SKM-1 treated with dmso at 0.1 percent for 144 hours (cell line): Measurements from ENCODE around the gene EIF2S1.
"Not testable (repeated sequence)": the region's sequence is repeated elsewhere in the genome, so short reads cannot be mapped to it uniquely, and the experiment has no call there.

Source experiments
- DNase-seq: peaks from one replicate; lab custom pipeline; 2025; ENCODE audit not compliant: unreplicated experiment; lab: John Stamatoyannopoulos, UW

Gene EIF2S1

GRCh38 chr14:67410313-67410712 is 50.2 kb downstream of the EIF2S1 start:
- no peak for DNase-seq

- no peak for DNase-seq
Observed at GRCh38 chr14:67411370-67411769, 51.2 kb downstream of the EIF2S1 start.

DNA sequence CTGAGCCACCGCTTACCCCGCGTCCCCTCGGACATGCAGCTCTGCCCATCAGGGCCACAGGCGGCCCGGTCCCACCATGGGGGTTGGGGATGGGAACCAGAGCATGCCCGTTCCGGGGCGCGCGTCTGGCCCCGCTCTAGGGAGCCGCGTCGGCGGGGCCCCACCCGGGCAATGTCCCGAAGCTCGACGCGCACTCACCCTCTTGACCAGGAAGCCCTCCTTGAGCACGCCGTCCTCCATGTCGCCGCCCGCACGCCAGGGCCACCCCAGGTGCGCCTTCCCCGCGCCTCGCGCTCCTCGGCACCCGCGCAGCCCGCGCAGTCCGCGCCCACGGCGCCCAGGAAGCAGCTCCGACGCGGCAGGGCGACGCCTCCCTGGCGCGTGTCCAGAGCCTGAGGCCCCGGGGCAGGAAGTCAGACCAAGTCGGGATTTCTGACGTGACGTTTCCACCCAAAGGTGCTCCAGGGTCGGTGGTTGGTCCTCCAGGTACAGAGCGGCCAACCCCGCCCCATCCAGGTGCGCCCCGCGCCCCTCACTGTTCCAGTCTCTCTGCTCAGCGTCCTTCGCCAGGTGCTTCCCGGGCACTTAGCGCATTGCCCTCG is 51.8 kb downstream of the EIF2S1 start, which contains the start of gene PLEK2:
Gene PLEK2, minus strand, starts transcription at position 346 of the 602 bp plus-strand sequence. Its CDS starts 106 bp downstream, at position 240.
- DNase-seq = no peak

GRCh38 chr14:67413806-67414769 is 54.0 kb downstream of the EIF2S1 start:
- no peak for DNase-seq

GRCh38 chr14:67415610-67416009 is 55.5 kb downstream of the EIF2S1 start:
- DNase-seq = not testable (repeated sequence)

- no peak for DNase-seq
Observed at GRCh38 chr14:67416085-67416484, 56.0 kb downstream of the EIF2S1 start.

GRCh38 chr14:67416810-67417209 is 56.7 kb downstream of the EIF2S1 start:
- no peak for DNase-seq

- no peak for DNase-seq
Observed at GRCh38 chr14:67417633-67418032, 57.5 kb downstream of the EIF2S1 start.

DNA sequence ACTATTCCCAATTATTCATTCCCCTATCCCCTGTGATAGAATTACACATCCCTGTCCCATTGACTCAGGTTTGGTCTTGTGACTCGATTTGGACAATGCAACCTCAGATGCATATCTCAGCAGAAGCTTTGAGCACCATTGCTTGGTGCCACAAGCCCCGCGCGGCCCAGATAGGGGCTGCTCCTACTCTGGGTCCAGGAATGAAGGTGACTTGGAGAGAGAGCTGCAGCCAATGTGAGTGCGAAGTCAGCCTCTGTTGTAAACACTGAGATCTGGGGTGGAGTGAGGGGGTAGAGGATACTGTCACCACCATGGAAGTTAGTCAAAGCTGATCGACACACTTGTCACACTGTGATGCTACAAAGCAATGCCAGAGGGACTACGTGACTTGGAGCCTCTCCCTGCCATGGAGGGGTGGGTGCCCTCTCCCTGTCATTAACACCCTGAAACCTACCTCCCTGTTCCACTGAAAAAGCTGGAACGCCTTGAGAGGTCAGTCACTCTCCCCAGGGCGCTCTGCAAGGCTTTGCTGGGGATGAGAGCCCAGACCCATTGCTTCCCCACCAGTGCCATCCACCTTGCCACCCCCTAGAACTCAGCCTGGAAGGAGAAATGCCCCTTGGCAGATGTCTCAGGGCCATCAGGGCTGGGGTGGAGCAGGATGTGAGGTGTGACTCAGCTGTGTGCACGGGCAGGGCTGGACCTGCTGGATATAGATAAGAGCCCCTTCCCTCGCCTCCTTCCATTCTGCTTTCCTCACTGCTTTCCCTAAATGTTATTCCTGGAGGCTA is 58.5 kb downstream of the EIF2S1 start:
- no peak for DNase-seq

GRCh38 chr14:67420102-67420739 is 60.1 kb downstream of the EIF2S1 start:
- peak; percentile 2 for DNase-seq

DNA sequence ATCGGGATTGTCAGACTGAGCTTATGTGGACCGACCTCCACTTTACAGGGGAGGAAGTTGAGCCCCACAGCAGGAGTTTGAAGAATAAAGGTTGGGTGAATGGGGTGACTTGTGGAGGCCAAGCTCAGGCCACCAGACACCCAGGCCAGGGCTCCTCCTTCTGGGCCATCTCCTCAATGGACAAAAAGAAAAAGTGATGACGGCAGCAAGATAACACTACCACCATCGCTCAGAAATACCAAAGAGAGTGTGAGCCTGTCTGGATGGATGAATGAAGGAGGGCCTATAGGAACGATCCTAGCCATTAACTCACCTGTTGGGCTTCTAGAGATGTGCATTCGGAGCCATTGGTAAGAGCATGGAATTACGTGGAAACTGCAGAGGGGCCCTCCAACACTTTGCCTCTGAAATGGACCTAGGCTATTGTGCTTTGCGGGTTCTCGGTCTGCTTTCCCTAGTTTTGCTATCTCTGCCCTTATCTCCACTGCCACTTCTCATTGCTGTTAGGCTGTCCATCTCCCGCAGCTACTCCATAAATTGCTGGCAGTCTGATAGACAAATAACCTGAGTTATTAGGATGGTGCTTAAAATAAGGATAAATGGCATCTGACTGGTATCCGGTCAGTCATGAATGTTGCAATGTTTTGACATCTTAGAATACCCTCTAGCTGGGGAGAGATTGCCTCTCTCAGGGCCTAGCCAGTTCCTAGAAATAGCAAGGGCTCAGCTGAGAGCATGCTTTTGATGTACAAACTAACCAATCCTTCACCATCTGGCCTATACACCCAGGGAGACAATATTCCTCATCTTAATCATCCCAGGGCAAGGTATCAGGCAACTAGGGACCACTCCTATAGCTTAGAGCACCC is 61.5 kb downstream of the EIF2S1 start:
- no peak for DNase-seq

DNA sequence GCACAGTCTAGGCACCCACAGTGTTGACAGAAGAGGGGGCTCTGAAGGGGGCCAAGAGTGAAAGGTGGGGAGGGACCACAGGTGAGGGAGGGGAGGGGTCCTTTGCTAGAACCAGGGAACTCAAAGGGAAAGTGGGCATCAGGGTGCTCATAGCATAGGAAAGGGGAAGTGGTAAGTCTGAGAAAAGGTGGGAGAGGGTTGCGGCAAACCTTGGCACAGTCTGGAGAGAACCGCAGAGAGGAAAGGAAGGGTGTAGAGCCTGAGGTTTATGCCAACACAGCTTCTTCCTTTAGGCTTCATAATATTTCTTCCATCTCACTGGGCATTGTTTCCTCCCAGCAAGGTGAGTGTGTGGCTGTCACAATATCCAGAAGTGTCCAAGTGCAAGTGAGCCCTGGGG is 63.3 kb downstream of the EIF2S1 start:
- DNase-seq = peak; percentile 4

GRCh38 chr14:67424539-67424938 is 64.4 kb downstream of the EIF2S1 start:
- no peak for DNase-seq

GRCh38 chr14:67425608-67426007 is 65.5 kb downstream of the EIF2S1 start:
- DNase-seq = no peak

- DNase-seq = no peak
Observed at GRCh38 chr14:67426161-67426560, 66.0 kb downstream of the EIF2S1 start.

DNA sequence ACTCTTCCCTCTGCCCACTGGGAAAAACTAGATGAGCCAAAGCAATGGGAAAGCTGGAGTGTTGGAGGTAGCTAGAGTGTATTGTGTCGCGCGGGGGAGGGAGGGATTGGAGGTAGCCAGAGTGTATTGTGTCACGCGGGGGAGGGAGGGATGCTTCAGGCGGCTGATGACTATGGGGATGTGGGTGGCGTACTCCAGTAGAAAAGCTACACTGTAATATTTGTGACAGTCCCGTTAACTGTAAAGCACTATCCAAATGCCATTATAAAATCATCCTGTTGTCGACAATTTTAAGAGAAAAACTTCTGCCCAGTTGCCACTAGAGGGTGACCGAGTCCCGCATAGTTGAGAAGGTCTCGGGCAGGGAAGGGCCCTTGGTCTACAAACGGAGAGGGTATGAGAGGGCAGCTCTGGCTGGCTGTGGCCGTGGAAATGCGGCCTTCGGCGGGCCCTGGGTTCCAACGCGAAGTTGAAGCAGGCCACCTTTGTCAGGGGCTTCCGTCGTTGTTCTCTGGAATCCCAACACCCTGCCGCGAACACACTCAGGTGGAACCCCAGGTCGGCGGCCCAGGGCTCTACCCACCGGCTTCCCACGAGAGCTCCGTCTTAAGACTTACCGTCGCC is 67.0 kb downstream of the EIF2S1 start:
- peak; percentile 48 for DNase-seq

DNA sequence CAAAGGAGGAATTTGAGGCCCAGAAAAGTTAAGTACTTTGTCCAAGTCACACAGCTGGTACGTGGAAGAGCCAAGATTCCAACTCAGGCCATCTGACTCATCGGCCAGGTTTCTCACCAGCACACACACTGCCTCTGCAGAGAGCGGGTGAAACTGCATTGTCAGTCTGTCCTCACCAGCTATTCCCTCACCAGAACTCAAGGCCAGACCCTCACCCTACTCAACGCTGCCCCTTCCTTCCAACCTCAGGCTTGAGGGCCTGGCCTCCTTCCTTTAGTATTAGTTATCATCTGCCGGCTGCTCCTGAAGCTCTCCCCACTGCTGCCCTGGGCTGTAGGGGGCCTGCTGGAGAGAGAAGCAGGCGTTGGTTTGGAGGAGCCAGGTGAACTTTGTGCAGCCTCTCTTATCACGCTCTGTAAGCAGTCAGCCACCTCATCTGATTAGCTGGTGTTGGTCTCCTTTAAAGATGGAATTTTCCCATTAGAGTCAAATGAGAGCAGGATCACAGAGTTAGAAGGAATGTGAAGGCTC is 68.4 kb downstream of the EIF2S1 start:
- DNase-seq = no peak

- DNase-seq = no peak
Observed at GRCh38 chr14:67429510-67430205, 69.5 kb downstream of the EIF2S1 start.
